ENCODE data around the gene ODC1.

ODC1 gene

GRCh38 chr2:10419553-10420257, 28.4 kb downstream of the ODC1 start:
- in situ Hi-C loops (cut with MboI; ENCODE audit: low sequenced_read_pairs) = loop anchor here (10.0 kb wide), 2 partner anchors 275 to 615 kb away; no protein-coding TSS in a partner anchor
- no peaks in the 10 kb centered on the region for H3K27me3 ChIP-seq (ENCODE audit: low read depth)
- no peaks in the 10 kb centered on the region for H3K4me1 ChIP-seq
- H3K4me3 ChIP-seq = no peak overlapping the region
- 0 out of 2 replicates have a peak, but pooled peaks cover 3% of the 10 kb centered on the region for H3K36me3 ChIP-seq (replicated peaks)
- H3K9me3 ChIP-seq = no peaks in the 10 kb centered on the region
- DNase-seq (ENCODE audit: low spot score in 2 of 2) = no peak

- H3K4me3 ChIP-seq = no peak overlapping the region
- no peaks in the 10 kb centered on the region for H3K36me3 ChIP-seq (replicated peaks)
- no peak for DNase-seq (ENCODE audit: low spot score in 2 of 2)
- H3K9me3 ChIP-seq = no peaks in the 10 kb centered on the region
- no peaks in the 10 kb centered on the region for H3K4me1 ChIP-seq
- H3K27me3 ChIP-seq (ENCODE audit: low read depth) = no peaks in the 10 kb centered on the region
- in situ Hi-C loops (cut with MboI; ENCODE audit: low sequenced_read_pairs) = loop anchor here (10.0 kb wide), 1 partner anchor 273 kb away; no protein-coding TSS in a partner anchor
Measured at GRCh38 chr2:10417551-10418335, 30.4 kb downstream of the ODC1 start.

- H3K4me1 ChIP-seq = no peaks in the 10 kb centered on the region
- in situ Hi-C loops (cut with MboI; ENCODE audit: low sequenced_read_pairs) = loop anchor here (10.0 kb wide), 1 partner anchor 271 kb away; no protein-coding TSS in a partner anchor
- H3K9me3 ChIP-seq = no peaks in the 10 kb centered on the region
- H3K36me3 ChIP-seq (replicated peaks) = no peaks in the 10 kb centered on the region
- no peak for DNase-seq (ENCODE audit: low spot score in 2 of 2)
- no peak overlapping the region for H3K4me3 ChIP-seq
- no peaks in the 10 kb centered on the region for H3K27me3 ChIP-seq (ENCODE audit: low read depth)
Measured at GRCh38 chr2:10415640-10416039, 32.5 kb downstream of the ODC1 start.

- H3K4me1 ChIP-seq = no peaks in the 10 kb centered on the region
- in situ Hi-C loops (cut with MboI; ENCODE audit: low sequenced_read_pairs) = loop anchor here (10.0 kb wide), 1 partner anchor 270 kb away; no protein-coding TSS in a partner anchor
Measured at GRCh38 chr2:10415048-10415447, 33.1 kb downstream of the ODC1 start.

DNA sequence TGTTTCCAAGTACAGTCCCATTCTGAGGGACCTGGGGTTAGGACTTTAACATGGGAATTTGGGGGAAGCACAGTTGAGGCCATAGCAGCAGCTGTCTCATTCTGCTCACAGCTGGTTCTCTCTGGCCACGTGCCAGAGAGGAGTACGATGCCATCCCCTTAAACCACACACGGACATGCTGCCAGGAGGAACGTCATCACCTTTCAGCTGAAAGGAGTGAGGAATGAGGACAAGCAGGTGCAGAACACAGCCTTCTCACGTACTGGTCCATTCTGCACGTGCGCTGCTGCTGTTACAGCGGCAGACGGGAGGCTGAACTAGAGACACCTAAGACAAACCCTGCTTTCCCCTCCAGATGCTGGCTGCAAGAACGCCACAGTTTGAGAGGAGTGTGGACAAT, 33.5 kb downstream of the ODC1 start:
- Histone ChIP-seq H3K4me3 (no peak overlapping the region), H3K9me3 (no peaks in the 10 kb centered on the region), H3K4me1 (no peaks in the 10 kb centered on the region), H3K36me3 (replicated peaks) (no peaks in the 10 kb centered on the region), H3K27me3 (ENCODE audit: low read depth) (no peaks in the 10 kb centered on the region)
- DNase-seq (ENCODE audit: low spot score in 2 of 2) = no peak
- in situ Hi-C loops (cut with MboI; ENCODE audit: low sequenced_read_pairs) = loop anchor here (10.0 kb wide), 1 partner anchor 270 kb away; no protein-coding TSS in a partner anchor

More at GRCh38 chr2:10415048-10415447, 33.1 kb downstream of the ODC1 start:
- DNase-seq (ENCODE audit: low spot score in 2 of 2) = no peak
- H3K9me3 ChIP-seq = no peaks in the 10 kb centered on the region
- H3K4me3 ChIP-seq = no peak overlapping the region
- no peaks in the 10 kb centered on the region for H3K27me3 ChIP-seq (ENCODE audit: low read depth)
- no peaks in the 10 kb centered on the region for H3K36me3 ChIP-seq (replicated peaks)

GRCh38 chr2:10413991-10414451, 34.1 kb downstream of the ODC1 start:
- no peaks in the 10 kb centered on the region for H3K4me1 ChIP-seq
- no peak overlapping the region for H3K4me3 ChIP-seq
- H3K9me3 ChIP-seq = no peaks in the 10 kb centered on the region
- in situ Hi-C loops (cut with MboI; ENCODE audit: low sequenced_read_pairs) = loop anchor here (10.0 kb wide), 1 partner anchor 269 kb away; no protein-coding TSS in a partner anchor
- no peaks in the 10 kb centered on the region for H3K36me3 ChIP-seq (replicated peaks)
- no peaks in the 10 kb centered on the region for H3K27me3 ChIP-seq (ENCODE audit: low read depth)
- no peak for DNase-seq (ENCODE audit: low spot score in 2 of 2)

GRCh38 chr2:10413503-10413902, 34.6 kb downstream of the ODC1 start:
- H3K9me3 ChIP-seq = no peaks in the 10 kb centered on the region
- in situ Hi-C loops (cut with MboI; ENCODE audit: low sequenced_read_pairs) = loop anchor here (10.0 kb wide), 1 partner anchor 269 kb away; no protein-coding TSS in a partner anchor

GRCh38 chr2:10412380-10412779, 35.7 kb downstream of the ODC1 start:
- no peaks in the 10 kb centered on the region for H3K9me3 ChIP-seq
- H3K36me3 ChIP-seq (replicated peaks) = no peaks in the 10 kb centered on the region
- H3K4me3 ChIP-seq = no peak overlapping the region
- peak; percentile 30 to 65 for DNase-seq (ENCODE audit: low spot score in 2 of 2)
- no peaks in the 10 kb centered on the region for H3K4me1 ChIP-seq
- in situ Hi-C loops (cut with MboI; ENCODE audit: low sequenced_read_pairs) = loop anchor here (10.0 kb wide), 1 partner anchor 268 kb away; no protein-coding TSS in a partner anchor
- no peaks in the 10 kb centered on the region for H3K27me3 ChIP-seq (ENCODE audit: low read depth)

More at GRCh38 chr2:10413503-10413902, 34.6 kb downstream of the ODC1 start:
- Histone ChIP-seq H3K27me3 (ENCODE audit: low read depth) (no peaks in the 10 kb centered on the region), H3K4me1 (no peaks in the 10 kb centered on the region), H3K4me3 (no peak overlapping the region), H3K36me3 (replicated peaks) (no peaks in the 10 kb centered on the region)
- no peak for DNase-seq (ENCODE audit: low spot score in 2 of 2)

DNA sequence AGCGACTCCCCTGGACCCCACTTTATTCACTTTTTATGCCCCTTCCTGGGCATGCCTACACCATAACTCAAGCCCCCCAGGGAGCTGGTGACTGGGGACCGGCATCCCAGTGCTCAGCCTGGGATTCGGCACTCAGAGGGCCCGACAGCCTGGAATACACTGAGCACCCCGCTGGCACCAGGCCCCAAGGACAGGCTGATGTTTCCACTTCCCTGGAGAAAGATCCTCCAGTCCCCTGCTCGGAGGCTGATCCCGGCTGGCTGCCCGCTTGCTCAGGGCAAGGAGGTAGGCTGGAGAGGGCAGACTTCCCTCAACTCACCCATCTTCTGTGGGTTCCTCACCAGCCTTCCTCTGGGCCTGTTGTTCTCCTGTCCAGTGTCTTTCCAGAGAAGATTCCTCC, 36.6 kb downstream of the ODC1 start:
- no peaks in the 10 kb centered on the region for H3K27me3 ChIP-seq (ENCODE audit: low read depth)
- no peaks in the 10 kb centered on the region for H3K36me3 ChIP-seq (replicated peaks)
- in situ Hi-C loops (cut with MboI; ENCODE audit: low sequenced_read_pairs) = loop anchor here (10.0 kb wide), 1 partner anchor 267 kb away; no protein-coding TSS in a partner anchor
- no peaks in the 10 kb centered on the region for H3K4me1 ChIP-seq
- no peak overlapping the region for H3K4me3 ChIP-seq
- no peaks in the 10 kb centered on the region for H3K9me3 ChIP-seq
- DNase-seq (ENCODE audit: low spot score in 2 of 2) = no peak

GRCh38 chr2:10410823-10411437, 37.2 kb downstream of the ODC1 start:
- in situ Hi-C loops (cut with MboI; ENCODE audit: low sequenced_read_pairs) = loop anchor here (10.0 kb wide), 1 partner anchor 266 kb away; no protein-coding TSS in a partner anchor
- H3K4me1 ChIP-seq = no peaks in the 10 kb centered on the region

GRCh38 chr2:10410001-10410822, 37.9 kb downstream of the ODC1 start:
- no peak overlapping the region for H3K4me3 ChIP-seq
- in situ Hi-C loops (cut with MboI; ENCODE audit: low sequenced_read_pairs) = loop anchor here (10.0 kb wide), 1 partner anchor 265 kb away; no protein-coding TSS in a partner anchor
- no peaks in the 10 kb centered on the region for H3K4me1 ChIP-seq
- H3K9me3 ChIP-seq = no peaks in the 10 kb centered on the region
- no peaks in the 10 kb centered on the region for H3K36me3 ChIP-seq (replicated peaks)
- H3K27me3 ChIP-seq (ENCODE audit: low read depth) = no peaks in the 10 kb centered on the region
- no peak for DNase-seq (ENCODE audit: low spot score in 2 of 2)

More at GRCh38 chr2:10410823-10411437, 37.2 kb downstream of the ODC1 start:
- Histone ChIP-seq H3K9me3 (no peaks in the 10 kb centered on the region), H3K27me3 (ENCODE audit: low read depth) (no peaks in the 10 kb centered on the region), H3K4me3 (no peak overlapping the region), H3K36me3 (replicated peaks) (no peaks in the 10 kb centered on the region)
- no peak for DNase-seq (ENCODE audit: low spot score in 2 of 2)

- Histone ChIP-seq H3K27me3 (ENCODE audit: low read depth) (no peaks in the 10 kb centered on the region), H3K36me3 (replicated peaks) (no peaks in the 10 kb centered on the region), H3K4me3 (no peak overlapping the region), H3K4me1 (no peaks in the 10 kb centered on the region), H3K9me3 (no peaks in the 10 kb centered on the region)
- peak; percentile 71 to 91 for DNase-seq (ENCODE audit: low spot score in 2 of 2)
- in situ Hi-C loops (cut with MboI; ENCODE audit: low sequenced_read_pairs) = no loop called here
Measured at GRCh38 chr2:10408649-10409579, 39.2 kb downstream of the ODC1 start.
